HG02798 (cell line): ENCODE data around the gene TBKBP1.
"Not testable (repeated sequence)": the region's sequence is repeated elsewhere in the genome, so short reads cannot be mapped to it uniquely, and the experiment has no call there.

Experiments
- ATAC-seq: cut with Tn5 transposase; IDR thresholded peaks from one replicate; pipeline ENCODE4 v1.9.1; 2021; ENCODE audit warnings: mild to moderate bottlenecking; ENCODE audit not compliant: unreplicated experiment, poor library complexity

The TBKBP1 gene

GRCh38 chr17:47727704-47728036 lies 33.7 kb downstream of the TBKBP1 start:
- no peak for ATAC-seq

GRCh38 chr17:47728214-47728877 lies 34.4 kb downstream of the TBKBP1 start:
- ATAC-seq = no peak

GRCh38 chr17:47729476-47729875 lies 35.5 kb downstream of the TBKBP1 start:
- ATAC-seq = no peak

GRCh38 chr17:47730681-47731080 lies 36.7 kb downstream of the TBKBP1 start:
- no peak for ATAC-seq

- ATAC-seq = no peak
Observed at GRCh38 chr17:47731396-47731795, 37.4 kb downstream of the TBKBP1 start.

GRCh38 chr17:47732399-47733046 lies 38.6 kb downstream of the TBKBP1 start:
- no peak for ATAC-seq

GRCh38 chr17:47733047-47733673 lies 39.2 kb downstream of the TBKBP1 start, which contains the start of gene TBX21:
Gene TBX21, plus strand, starts transcription at chr17:47733236. Its CDS starts 219 bp downstream, at chr17:47733455.
- ATAC-seq = peak; percentile 60

- peak; percentile 18 for ATAC-seq
Observed at GRCh38 chr17:47733674-47734410, 39.9 kb downstream of the TBKBP1 start.

- peak; percentile 1 for ATAC-seq
Observed at GRCh38 chr17:47735139-47735464, 41.1 kb downstream of the TBKBP1 start.

- peak; percentile 42 for ATAC-seq
Observed at GRCh38 chr17:47735536-47736011, 41.6 kb downstream of the TBKBP1 start.

GRCh38 chr17:47736501-47737495 lies 42.8 kb downstream of the TBKBP1 start:
- ATAC-seq = no peak

- no peak for ATAC-seq
Observed at GRCh38 chr17:47738178-47738577, 44.2 kb downstream of the TBKBP1 start.

GRCh38 chr17:47739150-47739549 lies 45.2 kb downstream of the TBKBP1 start:
- ATAC-seq = no peak

GRCh38 chr17:47739945-47740344 lies 46.0 kb downstream of the TBKBP1 start:
- ATAC-seq = not testable (repeated sequence)

- no peak for ATAC-seq
Observed at GRCh38 chr17:47741109-47741792, 47.3 kb downstream of the TBKBP1 start.

GRCh38 chr17:47741793-47742145 lies 47.8 kb downstream of the TBKBP1 start:
- ATAC-seq = no peak

- ATAC-seq = no peak
Observed at GRCh38 chr17:47742319-47743181, 48.6 kb downstream of the TBKBP1 start.
